HG03196 (cell line): ENCODE results near the gene L3MBTL1.
"Not testable (repeated sequence)": the region's sequence is repeated elsewhere in the genome, so short reads cannot be mapped to it uniquely, and the experiment has no call there.

ENCODE experiments used
- ATAC-seq: cut with Tn5 transposase; IDR thresholded peaks from one replicate; pipeline ENCODE4 v1.9.1; 2021; ENCODE audit not compliant: unreplicated experiment

Gene L3MBTL1

DNA sequence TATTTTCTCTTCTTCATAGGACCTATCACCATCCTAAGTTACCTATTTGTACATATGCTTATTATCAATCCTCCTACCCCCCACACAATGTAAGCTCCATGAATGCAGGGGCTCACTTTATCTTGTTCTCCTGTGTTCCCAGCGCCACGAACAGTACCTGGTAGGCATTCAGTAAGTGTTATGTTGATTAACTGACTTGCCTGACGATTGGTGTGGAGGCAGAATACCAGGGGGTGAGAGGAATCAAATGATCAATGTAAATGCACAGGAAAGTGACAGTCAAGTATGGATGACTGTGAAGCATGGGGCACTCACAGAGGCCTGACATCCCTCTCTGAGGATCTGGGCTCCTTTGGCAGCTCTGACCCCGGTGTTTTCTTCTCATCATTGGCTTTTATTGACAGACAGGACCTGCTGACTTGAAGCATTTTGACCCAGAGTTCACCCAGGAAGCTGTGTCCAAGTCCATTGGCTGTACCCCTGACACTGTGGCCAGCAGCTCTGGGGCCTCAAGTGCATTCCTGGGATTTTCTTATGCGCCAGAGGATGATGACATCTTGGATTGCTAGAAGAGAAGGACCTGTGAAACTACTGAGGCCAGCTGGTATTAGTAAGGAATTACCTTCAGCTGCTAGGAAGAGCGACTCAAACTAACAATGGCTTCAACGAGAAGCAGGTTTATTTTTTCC is 77.1 kb downstream of the L3MBTL1 start:
- no peak for ATAC-seq

DNA sequence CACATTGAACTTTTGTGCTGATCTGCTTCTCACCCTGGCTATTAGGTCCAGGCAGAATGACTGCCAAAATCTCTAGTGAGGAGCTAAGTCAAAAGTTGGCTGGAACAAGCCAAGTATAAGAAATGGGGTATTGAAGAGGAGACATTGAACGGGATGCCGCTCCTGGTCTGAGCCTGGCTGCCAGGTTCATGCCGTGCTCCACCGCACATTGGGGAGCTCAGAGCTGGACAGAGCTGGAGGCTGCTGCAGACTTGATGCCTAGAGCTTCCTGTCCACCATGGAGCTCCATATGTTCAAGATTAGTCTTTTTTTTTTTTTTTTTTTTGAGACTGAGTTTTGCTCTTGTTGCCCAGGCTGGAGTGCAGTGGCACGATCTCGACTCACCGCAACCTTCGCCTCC is 79.1 kb downstream of the L3MBTL1 start:
- ATAC-seq = no peak

DNA sequence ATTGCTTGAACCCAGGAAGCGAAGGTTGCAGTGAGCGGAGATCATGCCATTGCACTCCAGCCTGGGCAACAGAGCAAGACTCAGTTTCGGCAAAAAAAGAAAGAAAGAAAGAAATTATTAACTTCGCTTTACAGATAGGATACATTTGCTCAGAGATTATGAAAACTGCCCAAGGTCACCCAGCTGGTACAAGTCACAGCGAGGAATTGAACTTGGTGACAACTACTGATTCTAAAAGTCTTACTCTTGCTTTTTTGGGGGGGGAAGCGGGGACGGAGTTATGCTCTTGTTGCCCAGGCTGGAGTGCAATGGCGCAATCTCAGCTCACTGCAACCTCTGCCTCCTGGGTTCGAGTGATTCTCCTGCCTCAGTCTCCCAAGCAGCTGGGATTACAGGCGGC is 81.0 kb downstream of the L3MBTL1 start:
- ATAC-seq = not testable (repeated sequence)

DNA sequence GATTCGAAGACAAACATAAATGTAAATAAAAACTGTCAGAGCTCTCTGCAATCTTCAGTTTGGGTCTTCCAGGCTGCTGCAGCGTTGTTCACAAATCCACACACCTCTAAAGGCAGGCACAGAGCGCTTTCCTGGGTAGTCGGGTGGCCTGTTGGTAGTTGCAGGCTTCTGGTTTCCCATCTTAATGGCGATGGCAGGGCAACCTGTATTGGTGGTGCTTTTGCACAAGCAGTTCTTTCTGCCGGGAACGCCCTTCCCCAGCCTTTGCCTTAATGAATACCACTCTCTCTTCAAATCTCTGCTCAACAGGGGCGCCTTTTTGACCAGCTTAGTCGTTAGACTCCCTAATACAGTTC is 82.5 kb downstream of the L3MBTL1 start:
- no peak for ATAC-seq

DNA sequence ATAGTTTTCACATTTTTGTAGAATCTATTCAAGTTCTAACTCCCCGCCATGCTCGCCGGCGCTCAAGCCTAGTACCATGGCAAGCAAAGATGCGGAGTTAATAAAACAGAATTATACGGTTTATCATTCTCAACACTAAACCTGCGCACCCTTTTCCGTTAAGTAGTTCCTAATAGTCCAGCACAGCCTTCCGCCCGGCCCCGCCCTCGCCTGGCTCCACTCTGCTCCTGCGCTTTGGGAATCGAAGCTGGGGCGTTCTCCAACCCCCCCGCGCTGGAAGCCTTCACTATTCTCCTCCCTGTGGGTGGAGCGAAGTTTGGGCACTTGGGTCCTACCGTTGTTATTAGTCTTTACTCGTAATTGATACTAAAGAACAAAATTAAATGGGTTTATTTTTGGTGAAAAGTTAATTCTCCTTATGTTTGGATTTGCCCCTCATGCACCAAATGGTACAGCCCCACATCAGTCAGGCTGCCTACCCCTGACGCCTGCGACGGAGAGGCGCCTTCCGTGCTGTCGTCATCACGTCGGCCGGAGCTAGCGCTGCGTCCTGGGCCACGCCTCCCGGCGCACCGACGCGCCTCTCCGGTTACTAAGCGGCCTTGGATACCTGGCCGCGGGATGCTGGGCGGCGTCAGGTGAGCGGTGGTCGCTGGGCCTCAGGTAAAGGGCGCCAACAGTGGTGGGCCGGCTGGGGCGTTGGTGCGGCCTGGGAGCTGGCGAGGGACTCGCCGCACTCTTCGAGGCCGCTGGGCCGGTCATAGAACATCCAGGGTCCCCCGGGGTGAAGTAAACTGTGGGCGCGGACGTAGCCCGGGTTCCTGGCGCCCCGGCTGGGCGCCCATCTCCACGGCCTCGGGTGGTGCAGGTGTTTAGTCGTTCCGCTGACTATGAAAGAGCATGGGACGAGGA is 83.2 kb downstream of the L3MBTL1 start, which contains the start of gene IFT52:
IFT52 (plus strand) TSS at position 546 of the 912 bp plus-strand sequence. CDS start 3,762 bp downstream, outside the sequence.
- peak; percentile 99 for ATAC-seq
